ENCODE measurements around the gene FKBP1B. TPM values are rescaled to one million over a fixed set of nuclear protein-coding genes. Genes with fewer than 3 reads are reported as not detected.
A peak's percentile ranks its signal among the peaks of the same experiment; 100 is the strongest.

Gene FKBP1B
- total RNA-seq, 1 experiment from 2014 or later: 2.1 TPM

DNA sequence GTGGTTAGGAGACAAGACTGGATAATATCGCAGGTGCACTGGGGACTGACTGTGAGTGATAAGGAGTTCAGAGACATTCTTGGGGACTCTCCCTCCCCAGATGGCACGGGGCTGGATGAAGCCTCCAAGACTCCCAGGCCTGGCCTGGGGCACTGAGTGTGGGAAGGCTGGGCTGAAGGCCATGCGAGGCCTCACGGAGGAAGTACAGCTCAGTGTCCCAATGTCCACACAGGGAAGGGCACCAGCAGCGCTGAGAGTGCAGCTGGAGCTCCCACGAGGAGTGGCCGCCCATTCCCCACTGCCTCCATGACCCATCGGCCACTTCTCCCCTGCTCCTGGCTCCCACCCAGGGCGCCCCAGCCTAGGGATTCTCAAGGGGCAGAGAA, 33.2 kb upstream of the FKBP1B start:
- POLR2A ChIA-PET (ENCODE audit: unreplicated experiment): no interaction called here

GRCh38 chr2:24016853-24017703, 32.5 kb upstream of the FKBP1B start:
- POLR2A ChIA-PET (ENCODE audit: unreplicated experiment): no interaction called here
- no TSS peak for BruUV-seq (replicated peaks)
- Histone ChIP-seq H3K36me3 (ENCODE audit: low read depth, low read length) (no peaks in the 10 kb centered on the region), H3K4me2 (ENCODE audit: low read length) (peak overlapping the region; percentile 44), H3K4me3 (ENCODE audit: low read length) (no peak overlapping the region), H4K20me1 (ENCODE audit: low read length) (no peaks in the 10 kb centered on the region), H3K9me2 (replicated peaks; ENCODE audit: low read length) (no peaks in the 10 kb centered on the region), H3K9ac (ENCODE audit: low read length) (no peak overlapping the region), H3K4me1 (ENCODE audit: insufficient read depth, low read length) (peaks cover 57% of the 10 kb centered on the region), H3K79me2 (ENCODE audit: low read length) (no peaks in the 10 kb centered on the region), H3K27ac (ENCODE audit: low read length) (peak overlapping the region; percentile 79), H2AFZ (ENCODE audit: low read length) (no peak overlapping the region), H3K9me3 (ENCODE audit: low read length) (no peaks in the 10 kb centered on the region), H3K27me3 (ENCODE audit: low read length) (no peaks in the 10 kb centered on the region), H3F3A (ENCODE audit: low read length, unreplicated experiment) (no peaks in the 10 kb centered on the region)
- intact Hi-C loops (cut with micrococcal nuclease): no loop called here
- TF ChIP-seq EZH2 (IDR thresholded peaks at IDR 0.05; ENCODE audit: low read length, unreplicated experiment) (no peak), EZH2phosphoT487 (IDR thresholded peaks at IDR 0.05; ENCODE audit: borderline replicate concordance, low read length) (no peak), CTCF (conservative IDR thresholded peaks at IDR 0.05; ENCODE audit: low read depth, low read length) (no peak)
- ATAC-seq (no peak), DNase-seq (no peak)
- CTCF ChIA-PET: no interaction called here

More for the DNA sequence above, 33.2 kb upstream of the FKBP1B start:
- Histone ChIP-seq H3K9me3 (ENCODE audit: low read length) (no peaks in the 10 kb centered on the region), H3K27me3 (ENCODE audit: low read length) (no peaks in the 10 kb centered on the region), H3K4me2 (ENCODE audit: low read length) (peak overlapping the region; percentile 44), H4K20me1 (ENCODE audit: low read length) (no peaks in the 10 kb centered on the region), H3K9ac (ENCODE audit: low read length) (peak overlapping the region; percentile 11; the same call in 1 of the 2 replicates), H2AFZ (ENCODE audit: low read length) (peak overlapping the region; percentile 19; the same call in 1 of the 2 replicates), H3K9me2 (replicated peaks; ENCODE audit: low read length) (no peaks in the 10 kb centered on the region), H3K4me3 (ENCODE audit: low read length) (no peak overlapping the region), H3K36me3 (ENCODE audit: low read depth, low read length) (no peaks in the 10 kb centered on the region), H3K79me2 (ENCODE audit: low read length) (no peaks in the 10 kb centered on the region), H3F3A (ENCODE audit: low read length, unreplicated experiment) (no peaks in the 10 kb centered on the region), H3K27ac (ENCODE audit: low read length) (peak overlapping the region; percentile 79), H3K4me1 (ENCODE audit: insufficient read depth, low read length) (peaks cover 52% of the 10 kb centered on the region)
- TF ChIP-seq EZH2phosphoT487 (IDR thresholded peaks at IDR 0.05; ENCODE audit: borderline replicate concordance, low read length): no peak
- no peak for TF ChIP-seq CTCF (conservative IDR thresholded peaks at IDR 0.05; ENCODE audit: low read depth, low read length)
- no peak for TF ChIP-seq EZH2 (IDR thresholded peaks at IDR 0.05; ENCODE audit: low read length, unreplicated experiment)
- intact Hi-C loops (cut with micrococcal nuclease): no loop called here
- DNase-seq (peak; percentile 42), ATAC-seq (peak; percentile 8)
- CTCF ChIA-PET: no interaction called here
- BruUV-seq (replicated peaks): no TSS peak

- intact Hi-C loops (cut with micrococcal nuclease): no loop called here
- Histone ChIP-seq H4K20me1 (ENCODE audit: low read length) (no peaks in the 10 kb centered on the region), H3K9me3 (ENCODE audit: low read length) (no peaks in the 10 kb centered on the region), H3K27ac (ENCODE audit: low read length) (no peak overlapping the region), H3K4me2 (ENCODE audit: low read length) (no peak overlapping the region), H2AFZ (ENCODE audit: low read length) (no peak overlapping the region), H3K4me1 (ENCODE audit: insufficient read depth, low read length) (peaks cover 51% of the 10 kb centered on the region), H3K27me3 (ENCODE audit: low read length) (no peaks in the 10 kb centered on the region), H3K79me2 (ENCODE audit: low read length) (no peaks in the 10 kb centered on the region), H3K36me3 (ENCODE audit: low read depth, low read length) (no peaks in the 10 kb centered on the region), H3F3A (ENCODE audit: low read length, unreplicated experiment) (no peaks in the 10 kb centered on the region), H3K9ac (ENCODE audit: low read length) (no peak overlapping the region), H3K4me3 (ENCODE audit: low read length) (no peak overlapping the region), H3K9me2 (replicated peaks; ENCODE audit: low read length) (no peaks in the 10 kb centered on the region)
- DNase-seq: no peak
- POLR2A ChIA-PET (ENCODE audit: unreplicated experiment): no interaction called here
- ATAC-seq: no peak
- no TSS peak for BruUV-seq (replicated peaks)
- CTCF ChIA-PET: no interaction called here
- TF ChIP-seq CTCF (conservative IDR thresholded peaks at IDR 0.05; ENCODE audit: low read depth, low read length): no peak
- TF ChIP-seq EZH2 (IDR thresholded peaks at IDR 0.05; ENCODE audit: low read length, unreplicated experiment): no peak
- TF ChIP-seq EZH2phosphoT487 (IDR thresholded peaks at IDR 0.05; ENCODE audit: borderline replicate concordance, low read length): no peak
Observed at GRCh38 chr2:24017711-24018110, 31.8 kb upstream of the FKBP1B start.

All from PC-3 (cell line).